Measurements from ENCODE around the gene PLCL2. TPM values are rescaled to one million over a fixed set of nuclear protein-coding genes. Genes with fewer than 3 reads are reported as not detected.

Gene PLCL2
- total RNA-seq, 1 experiment from 2014 or later: 3.0 TPM

DNA sequence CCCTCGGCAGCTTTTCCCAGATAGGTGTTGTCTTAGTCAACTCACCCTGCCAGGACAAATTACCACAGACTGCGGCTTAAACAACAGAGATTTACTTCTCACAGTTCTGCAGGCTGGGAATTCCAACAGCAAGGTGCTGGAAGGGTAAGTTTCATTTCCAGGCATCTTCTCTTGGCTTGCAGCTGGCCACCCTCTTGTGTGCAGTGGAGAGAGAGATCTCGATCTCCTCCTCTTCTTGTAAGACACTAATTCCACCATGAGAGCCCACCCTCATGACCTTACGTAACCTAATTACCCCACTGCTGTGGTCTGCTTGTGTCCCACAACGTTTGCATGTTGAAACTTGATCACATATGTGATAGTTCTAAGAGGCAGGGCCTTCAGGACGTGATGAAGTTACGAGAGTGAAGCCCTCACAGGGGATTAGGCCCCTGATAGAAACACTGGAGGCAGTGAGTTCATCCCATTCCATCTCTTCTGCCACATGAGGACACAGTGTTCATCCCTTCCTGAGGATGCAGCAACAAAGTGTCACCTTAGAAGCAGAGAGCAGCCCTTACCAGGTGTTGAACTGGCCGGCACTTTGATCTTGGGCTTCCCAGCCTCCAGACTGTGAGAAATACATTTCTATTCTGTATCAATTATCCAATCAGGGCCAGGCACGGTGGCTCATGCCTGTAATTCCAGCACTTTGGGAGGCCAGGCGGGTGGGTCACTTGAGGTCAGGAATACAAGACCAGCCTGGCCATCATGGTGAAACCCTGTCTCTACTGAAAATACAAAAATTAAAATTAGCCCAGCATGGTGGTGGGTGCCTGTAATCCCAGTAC, 247.7 kb downstream of the PLCL2 start:
- no peaks in the 10 kb centered on the region for H3K36me3 ChIP-seq (ENCODE audit: control insufficient read depth, insufficient read depth, low read length)
- TF ChIP-seq POLR2AphosphoS5 (IDR thresholded peaks at IDR 0.05; ENCODE audit: low read depth, low read length) (no peak), SIN3A (IDR thresholded peaks at IDR 0.05; ENCODE audit: borderline replicate concordance, insufficient read depth, low read depth, low read length) (no peak)
- in situ Hi-C loops (cut with HindIII; ENCODE audit: low pct_unique_long_range_greater_than_20kb, low sequenced_read_pairs): no loop called here
- H3K9me3 ChIP-seq (ENCODE audit: control insufficient read depth, insufficient read depth, low read depth, low read length): no peaks in the 10 kb centered on the region
- POLR2A ChIA-PET: no interaction called here
- ATAC-seq: no peak
- no peaks in the 10 kb centered on the region for H3K27me3 ChIP-seq (ENCODE audit: control insufficient read depth, insufficient read depth, low read length)
- no TSS peak for BruUV-seq (replicated peaks)
- no peak overlapping the region for H3K27ac ChIP-seq (ENCODE audit: low read length)
- CTCF ChIA-PET: no interaction called here
- no peak for DNase-seq (ENCODE audit: low read depth, low spot score)
- H3K4me3 ChIP-seq (ENCODE audit: low read depth in 2 of 2, low read length in 2 of 2): no peak overlapping the region
- no peaks in the 10 kb centered on the region for H3K4me1 ChIP-seq (ENCODE audit: control insufficient read depth, insufficient read depth, low read length)
- intact Hi-C loops (cut with micrococcal nuclease; ENCODE audit: unreplicated experiment): no loop called here

DNA sequence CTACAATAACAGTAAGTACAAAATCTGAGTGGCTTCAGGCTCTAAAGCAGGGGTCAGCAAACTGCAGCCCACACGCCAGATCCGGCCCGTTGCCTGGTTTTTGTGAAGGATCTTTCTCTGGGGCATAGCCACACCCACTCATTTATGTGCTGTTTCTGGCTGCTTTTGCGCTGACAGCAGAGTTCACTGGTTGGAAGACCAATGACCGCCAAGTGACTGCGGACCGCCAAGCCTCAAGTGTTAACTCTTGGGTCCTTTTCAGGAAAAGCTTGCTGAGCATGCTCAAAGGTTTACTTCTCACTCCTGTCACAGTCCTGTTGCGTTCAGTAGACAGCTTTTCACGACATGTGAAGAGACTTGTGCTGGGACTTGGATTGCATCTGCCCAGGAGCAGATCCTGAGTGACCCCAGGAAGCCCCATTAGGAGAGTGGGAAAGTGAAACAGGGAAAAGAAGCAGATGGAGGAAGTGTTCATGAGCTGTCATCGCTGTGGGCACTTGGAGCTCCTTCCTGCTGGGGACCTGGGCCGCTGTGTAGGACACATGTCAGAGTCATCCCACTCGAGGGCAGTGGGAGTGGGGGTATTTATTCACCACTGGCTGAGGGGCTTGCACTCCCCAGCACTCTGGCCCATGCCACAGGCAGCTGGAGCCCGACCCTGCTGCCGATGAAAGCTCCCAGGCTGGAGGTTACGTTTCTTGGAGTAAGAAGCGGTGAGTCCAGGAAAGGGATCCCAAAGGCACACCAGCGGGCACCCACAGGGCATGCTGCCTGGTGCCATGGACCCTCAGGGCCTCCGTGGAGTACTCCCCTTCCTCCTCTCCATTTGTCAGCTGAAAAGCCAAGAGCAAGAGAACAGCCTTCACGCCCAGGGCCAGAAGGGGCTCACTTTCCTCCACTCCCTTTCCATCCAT, 249.1 kb downstream of the PLCL2 start:
- Histone ChIP-seq H3K36me3 (ENCODE audit: control insufficient read depth, insufficient read depth, low read length) (no peaks in the 10 kb centered on the region), H3K9me3 (ENCODE audit: control insufficient read depth, insufficient read depth, low read depth, low read length) (no peaks in the 10 kb centered on the region), H3K4me3 (ENCODE audit: low read depth in 2 of 2, low read length in 2 of 2) (no peak overlapping the region), H3K27ac (ENCODE audit: low read length) (no peak overlapping the region), H3K27me3 (ENCODE audit: control insufficient read depth, insufficient read depth, low read length) (no peaks in the 10 kb centered on the region), H3K4me1 (ENCODE audit: control insufficient read depth, insufficient read depth, low read length) (no peaks in the 10 kb centered on the region)
- TF ChIP-seq, protein P1, sequence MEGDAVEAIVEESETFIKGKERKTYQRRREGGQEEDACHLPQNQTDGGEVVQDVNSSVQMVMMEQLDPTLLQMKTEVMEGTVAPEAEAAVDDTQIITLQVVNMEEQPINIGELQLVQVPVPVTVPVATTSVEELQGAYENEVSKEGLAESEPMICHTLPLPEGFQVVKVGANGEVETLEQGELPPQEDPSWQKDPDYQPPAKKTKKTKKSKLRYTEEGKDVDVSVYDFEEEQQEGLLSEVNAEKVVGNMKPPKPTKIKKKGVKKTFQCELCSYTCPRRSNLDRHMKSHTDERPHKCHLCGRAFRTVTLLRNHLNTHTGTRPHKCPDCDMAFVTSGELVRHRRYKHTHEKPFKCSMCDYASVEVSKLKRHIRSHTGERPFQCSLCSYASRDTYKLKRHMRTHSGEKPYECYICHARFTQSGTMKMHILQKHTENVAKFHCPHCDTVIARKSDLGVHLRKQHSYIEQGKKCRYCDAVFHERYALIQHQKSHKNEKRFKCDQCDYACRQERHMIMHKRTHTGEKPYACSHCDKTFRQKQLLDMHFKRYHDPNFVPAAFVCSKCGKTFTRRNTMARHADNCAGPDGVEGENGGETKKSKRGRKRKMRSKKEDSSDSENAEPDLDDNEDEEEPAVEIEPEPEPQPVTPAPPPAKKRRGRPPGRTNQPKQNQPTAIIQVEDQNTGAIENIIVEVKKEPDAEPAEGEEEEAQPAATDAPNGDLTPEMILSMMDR (IDR thresholded peaks at IDR 0.05): no peak
- TF ChIP-seq SIN3A (IDR thresholded peaks at IDR 0.05; ENCODE audit: borderline replicate concordance, insufficient read depth, low read depth, low read length): no peak
- TF ChIP-seq, protein P2, sequence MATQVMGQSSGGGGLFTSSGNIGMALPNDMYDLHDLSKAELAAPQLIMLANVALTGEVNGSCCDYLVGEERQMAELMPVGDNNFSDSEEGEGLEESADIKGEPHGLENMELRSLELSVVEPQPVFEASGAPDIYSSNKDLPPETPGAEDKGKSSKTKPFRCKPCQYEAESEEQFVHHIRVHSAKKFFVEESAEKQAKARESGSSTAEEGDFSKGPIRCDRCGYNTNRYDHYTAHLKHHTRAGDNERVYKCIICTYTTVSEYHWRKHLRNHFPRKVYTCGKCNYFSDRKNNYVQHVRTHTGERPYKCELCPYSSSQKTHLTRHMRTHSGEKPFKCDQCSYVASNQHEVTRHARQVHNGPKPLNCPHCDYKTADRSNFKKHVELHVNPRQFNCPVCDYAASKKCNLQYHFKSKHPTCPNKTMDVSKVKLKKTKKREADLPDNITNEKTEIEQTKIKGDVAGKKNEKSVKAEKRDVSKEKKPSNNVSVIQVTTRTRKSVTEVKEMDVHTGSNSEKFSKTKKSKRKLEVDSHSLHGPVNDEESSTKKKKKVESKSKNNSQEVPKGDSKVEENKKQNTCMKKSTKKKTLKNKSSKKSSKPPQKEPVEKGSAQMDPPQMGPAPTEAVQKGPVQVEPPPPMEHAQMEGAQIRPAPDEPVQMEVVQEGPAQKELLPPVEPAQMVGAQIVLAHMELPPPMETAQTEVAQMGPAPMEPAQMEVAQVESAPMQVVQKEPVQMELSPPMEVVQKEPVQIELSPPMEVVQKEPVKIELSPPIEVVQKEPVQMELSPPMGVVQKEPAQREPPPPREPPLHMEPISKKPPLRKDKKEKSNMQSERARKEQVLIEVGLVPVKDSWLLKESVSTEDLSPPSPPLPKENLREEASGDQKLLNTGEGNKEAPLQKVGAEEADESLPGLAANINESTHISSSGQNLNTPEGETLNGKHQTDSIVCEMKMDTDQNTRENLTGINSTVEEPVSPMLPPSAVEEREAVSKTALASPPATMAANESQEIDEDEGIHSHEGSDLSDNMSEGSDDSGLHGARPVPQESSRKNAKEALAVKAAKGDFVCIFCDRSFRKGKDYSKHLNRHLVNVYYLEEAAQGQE (IDR thresholded peaks at IDR 0.05; ENCODE audit: insufficient read depth in 1 of 2, low read depth in 2 of 2, low read length in 1 of 2): no peak
- no peak for TF ChIP-seq TCF7L2 (IDR thresholded peaks at IDR 0.05; ENCODE audit: low read depth, low read length)
- TF ChIP-seq POLR2AphosphoS5 (IDR thresholded peaks at IDR 0.05; ENCODE audit: low read depth, low read length): no peak
- intact Hi-C loops (cut with micrococcal nuclease; ENCODE audit: unreplicated experiment): no loop called here
- in situ Hi-C loops (cut with HindIII; ENCODE audit: low pct_unique_long_range_greater_than_20kb, low sequenced_read_pairs): no loop called here
- ATAC-seq (no peak), DNase-seq (ENCODE audit: low read depth, low spot score) (no peak)
- BruUV-seq (replicated peaks): no TSS peak
- POLR2A ChIA-PET: interaction anchor here (0.6 kb wide), 1 partner anchor 127 kb away, joined by 3 read pairs; no protein-coding TSS in a partner anchor
- CTCF ChIA-PET: no interaction called here

Measured in Panc1 (cell line).